ENCODE data around the gene IDH1. TPM values are rescaled to one million over a fixed set of nuclear protein-coding genes. Genes with fewer than 3 reads are reported as not detected.

IDH1 gene
- total RNA-seq, 1 experiment from 2014 or later, result 50.2 TPM

GRCh38 chr2:208189810-208190503 is 64.9 kb downstream of the IDH1 start, which contains the start of gene C2orf80:
TSS of gene C2orf80 (minus strand) at chr2:208190030. CDS start at chr2:208186986, 3,044 bp downstream.
- ChIA-PET CTCF (interaction anchor here (0.6 to 1.1 kb wide), 3 partner anchors 14 to 100 kb away, joined by 3 to 5 read pairs (median 4); no protein-coding TSS in a partner anchor), POLR2A (no interaction called here)
- no peak within 1 kb of the TSS for H3K27ac Mint-ChIP-seq (ENCODE audit: low read depth, unreplicated experiment)
- no peak within 1 kb of the TSS for H3K4me3 Mint-ChIP-seq (ENCODE audit: unreplicated experiment)
- H3K4me1 Mint-ChIP-seq (ENCODE audit: insufficient read depth, unreplicated experiment), result no peaks in the 10 kb centered on the region
- H3K36me3 Mint-ChIP-seq (ENCODE audit: insufficient read depth, unreplicated experiment), result no peaks in the 10 kb centered on the region
- H3K27me3 Mint-ChIP-seq (ENCODE audit: insufficient read depth, unreplicated experiment), result peaks cover 2% of the 10 kb centered on the region
- no peak for TF ChIP-seq CTCF (IDR thresholded peaks at IDR 0.05; ENCODE audit: unreplicated experiment)
- intact Hi-C loops (cut with micrococcal nuclease), result no loop called here
- DNase-seq (ENCODE audit: unreplicated experiment), result no peak
- H3K9me3 Mint-ChIP-seq (ENCODE audit: unreplicated experiment), result no peaks in the 10 kb centered on the region
- BruUV-seq (replicated peaks), result no TSS peak

GRCh38 chr2:208189069-208189809 is 65.6 kb downstream of the IDH1 start:
- POLR2A ChIA-PET, result no interaction called here
- H3K36me3 Mint-ChIP-seq (ENCODE audit: insufficient read depth, unreplicated experiment), result no peaks in the 10 kb centered on the region
- H3K27ac Mint-ChIP-seq (ENCODE audit: low read depth, unreplicated experiment), result no peak overlapping the region
- H3K4me3 Mint-ChIP-seq (ENCODE audit: unreplicated experiment), result no peak overlapping the region
- H3K4me1 Mint-ChIP-seq (ENCODE audit: insufficient read depth, unreplicated experiment), result no peaks in the 10 kb centered on the region
- TF ChIP-seq CTCF (IDR thresholded peaks at IDR 0.05; ENCODE audit: unreplicated experiment), result no peak
- no TSS peak for BruUV-seq (replicated peaks)
- intact Hi-C loops (cut with micrococcal nuclease), result no loop called here
- H3K9me3 Mint-ChIP-seq (ENCODE audit: unreplicated experiment), result no peaks in the 10 kb centered on the region
- no peak for DNase-seq (ENCODE audit: unreplicated experiment)
- H3K27me3 Mint-ChIP-seq (ENCODE audit: insufficient read depth, unreplicated experiment), result peaks cover 8% of the 10 kb centered on the region
- CTCF ChIA-PET, result interaction anchor here (0.6 to 1.1 kb wide), 3 partner anchors 14 to 100 kb away, joined by 3 to 5 read pairs (median 4); no protein-coding TSS in a partner anchor

- ChIA-PET POLR2A (no interaction called here), CTCF (interaction anchor here (3.1 kb wide), 1 partner anchor 11 kb away, joined by 25 read pairs; no protein-coding TSS in a partner anchor)
- Mint-ChIP-seq H3K27ac (ENCODE audit: low read depth, unreplicated experiment) (no peak overlapping the region), H3K36me3 (ENCODE audit: insufficient read depth, unreplicated experiment) (no peaks in the 10 kb centered on the region), H3K4me3 (ENCODE audit: unreplicated experiment) (no peak overlapping the region), H3K27me3 (ENCODE audit: insufficient read depth, unreplicated experiment) (peaks cover 8% of the 10 kb centered on the region), H3K4me1 (ENCODE audit: insufficient read depth, unreplicated experiment) (no peaks in the 10 kb centered on the region), H3K9me3 (ENCODE audit: unreplicated experiment) (no peaks in the 10 kb centered on the region)
- intact Hi-C loops (cut with micrococcal nuclease), result no loop called here
- DNase-seq (ENCODE audit: unreplicated experiment), result no peak
- no TSS peak for BruUV-seq (replicated peaks)
- TF ChIP-seq CTCF (IDR thresholded peaks at IDR 0.05; ENCODE audit: unreplicated experiment), result no peak
These were observed 68.0 kb downstream of the IDH1 start for GRCh38 chr2:208186893-208187292.

- H3K36me3 Mint-ChIP-seq (ENCODE audit: insufficient read depth, unreplicated experiment), result no peaks in the 10 kb centered on the region
- no peak for DNase-seq (ENCODE audit: unreplicated experiment)
- no peak overlapping the region for H3K27ac Mint-ChIP-seq (ENCODE audit: low read depth, unreplicated experiment)
- no peak overlapping the region for H3K4me3 Mint-ChIP-seq (ENCODE audit: unreplicated experiment)
- no TSS peak for BruUV-seq (replicated peaks)
- no peaks in the 10 kb centered on the region for H3K4me1 Mint-ChIP-seq (ENCODE audit: insufficient read depth, unreplicated experiment)
- intact Hi-C loops (cut with micrococcal nuclease), result no loop called here
- H3K27me3 Mint-ChIP-seq (ENCODE audit: insufficient read depth, unreplicated experiment), result peaks cover 8% of the 10 kb centered on the region
- ChIA-PET CTCF (interaction anchor here (3.1 kb wide), 1 partner anchor 11 kb away, joined by 25 read pairs; no protein-coding TSS in a partner anchor), POLR2A (no interaction called here)
- no peak for TF ChIP-seq CTCF (IDR thresholded peaks at IDR 0.05; ENCODE audit: unreplicated experiment)
- no peaks in the 10 kb centered on the region for H3K9me3 Mint-ChIP-seq (ENCODE audit: unreplicated experiment)
These were observed 68.4 kb downstream of the IDH1 start for GRCh38 chr2:208186465-208186864.
